Endothelial cell of umbilical vein (primary cell): ENCODE data around the gene MGAT5B. TPM values are rescaled to one million over a fixed set of nuclear protein-coding genes. Genes with fewer than 3 reads are reported as not detected.

Experiments used
- BruUV-seq: library from RNA; stranded (reverse); fragments of 400-500 nt; replicated peaks from 2 replicates; lab custom pipeline; 2021; lab: Mats Ljungman, UMichigan
- CTCF ChIA-PET: fragments of 300-600, 350-600 bp; sonication (Branson Sonifier 250); formaldehyde crosslinking; loops from one replicate; lab custom pipeline; 2021; ENCODE audit warnings: antibody characterized with exemption, inconsistent platforms; lab: Charles Lee
- POLR2A ChIA-PET: fragments of 300-600, 350-600 bp; sonication (Branson Sonifier 250); formaldehyde crosslinking; loops from one replicate; lab custom pipeline; 2021; ENCODE audit warnings: antibody characterized with exemption, inconsistent platforms; lab: Charles Lee
- DNase-seq: peaks from one replicate; pipeline ENCODE4 v3.0.0-alpha.2; 2011; ENCODE audit warnings: low read depth, low spot score
- FAIRE-seq: peaks from 2 replicates; lab custom pipeline; 2011; peaks lifted over from hg19 to GRCh38; lab: Jason Lieb, UNC
- H2AFZ ChIP-seq: 2 replicates; pipeline ENCODE4 v1.6.0; 2012; ENCODE audit warnings: low read depth, low read length, control low read depth, inconsistent platforms
- H3K27ac ChIP-seq: 2 replicates; pipeline ENCODE4 v1.5.1; 2011; ENCODE audit warnings: low read depth, mild to moderate bottlenecking, control low read depth, low read length, moderate library complexity; ENCODE audit not compliant: insufficient read depth
- H3K27me3 ChIP-seq, 2 experiments: 2 replicates each; pipeline versions ENCODE4 v1.6.0 to v1.6.1; 2011; ENCODE audit warnings: low read length in 2 of 2, mixed read lengths in 1 of 2; ENCODE audit not compliant: control insufficient read depth in 2 of 2, insufficient read depth in 2 of 2
- H3K36me3 ChIP-seq, 2 experiments: 2 replicates in 1 of 2; 3 replicates in 1 of 2; pipeline ENCODE4 v1.5.1; 2011; ENCODE audit warnings: low read length in 2 of 2, mild to moderate bottlenecking in 1 of 2, moderate library complexity in 1 of 2; ENCODE audit not compliant: control insufficient read depth in 2 of 2, insufficient read depth in 2 of 2; ENCODE audit errors: extremely low read depth in 1 of 2
- H3K4me1 ChIP-seq: 3 replicates; pipeline ENCODE4 v1.5.1; 2011; ENCODE audit warnings: mild to moderate bottlenecking, low read length; ENCODE audit not compliant: control insufficient read depth, insufficient read depth; ENCODE audit errors: extremely low read depth
- H3K4me2 ChIP-seq: 2 replicates; pipeline ENCODE4 v1.6.1; 2011; ENCODE audit warnings: low read length, control low read depth, mixed read lengths; ENCODE audit not compliant: insufficient read depth
- H3K4me3 ChIP-seq, 3 experiments: fragments of 200-600 bp in 1 of 3; sonication (generic), shearing (Covaris generic) in 1 of 3; replicated peaks in 1 of 3; 2 replicates each; pipeline ENCODE4 v1.5.1; 2011 to 2016; ENCODE audit warnings: control low read depth in 3 of 3, low read length in 3 of 3, mild to moderate bottlenecking in 2 of 3, inconsistent platforms in 1 of 3, low read depth in 1 of 3, moderate library complexity in 1 of 3; ENCODE audit not compliant: insufficient read depth in 1 of 3
- H3K79me2 ChIP-seq: 2 replicates; pipeline ENCODE4 v1.6.0; 2012; ENCODE audit warnings: low read length, inconsistent platforms; ENCODE audit not compliant: control insufficient read depth, insufficient read depth
- H3K9ac ChIP-seq: replicated peaks from 2 replicates; pipeline ENCODE3; 2011; ENCODE audit warnings: low read length, control low read depth; ENCODE audit not compliant: insufficient read depth; ENCODE audit errors: extremely low read depth
- H3K9me1 ChIP-seq: replicated peaks from 3 replicates; pipeline ENCODE4 v1.6.0; 2011; ENCODE audit warnings: mild to moderate bottlenecking, low read length; ENCODE audit not compliant: control insufficient read depth, insufficient read depth; ENCODE audit errors: extremely low read depth
- H3K9me3 ChIP-seq: replicated peaks from 2 replicates; pipeline ENCODE4 v1.5.1; 2012; ENCODE audit warnings: low read length, inconsistent platforms; ENCODE audit not compliant: control insufficient read depth, insufficient read depth
- H4K20me1 ChIP-seq: replicated peaks from 2 replicates; pipeline ENCODE3; 2011; ENCODE audit warnings: mild to moderate bottlenecking, low read length; ENCODE audit not compliant: control insufficient read depth, insufficient read depth; ENCODE audit errors: extremely low read depth
- EZH2 ChIP-seq: IDR thresholded peaks from 2 replicates; pipeline ENCODE4 v1.6.1; 2012; ENCODE audit warnings: borderline replicate concordance, low read depth, mild to moderate bottlenecking, moderate library complexity, low read length, inconsistent platforms; ENCODE audit not compliant: severe bottlenecking
- FOS ChIP-seq: IDR thresholded peaks from 2 replicates; pipeline ENCODE4 v1.6.1; 2011; ENCODE audit warnings: mild to moderate bottlenecking, low read length, moderate library complexity, borderline replicate concordance; ENCODE audit not compliant: insufficient read depth
- JUN ChIP-seq: IDR thresholded peaks from 2 replicates; pipeline ENCODE4 v1.6.1; 2011; ENCODE audit warnings: borderline replicate concordance, low read depth; ENCODE audit not compliant: insufficient read length, insufficient read depth
- MYC ChIP-seq: IDR thresholded peaks from one replicate; pipeline ENCODE4 v1.6.1; 2011; ENCODE audit warnings: mild to moderate bottlenecking, low read depth, low read length
- POLR2AphosphoS5 ChIP-seq: IDR thresholded peaks from 2 replicates; pipeline ENCODE4 v1.6.1; 2012; ENCODE audit warnings: low read depth, mild to moderate bottlenecking, control low read depth, low read length, moderate library complexity; ENCODE audit not compliant: insufficient read depth
- dilution Hi-C: fragments of 300-500 bp; cut with MboI; formaldehyde crosslinking; loops from one replicate; pipeline ENCODE4 v1.15.0; 2019; ENCODE audit warnings: low sequenced_read_pairs; ENCODE audit not compliant: extremely low pct_ligation_motif_present
- intact Hi-C: fragments of 100-400 bp; cut with micrococcal nuclease; formaldehyde crosslinking; loops from one replicate; pipeline ENCODE4 v1.10.0; 2022
- polyA plus RNA-seq, 4 experiments: library from polyadenylated mRNA; depleted of rRNA in 3 of 4; stranded (reverse) in 3 of 4; unstranded in 1 of 4; fragments of >200 nt; gene quantifications; 2 replicates each; pipeline versions ENCODE4 v1.2.1 to v1.2.3, GENCODE V29; 2011 to 2012; ENCODE audit warnings: missing spikeins in 1 of 4
- total RNA-seq: library from RNA; stranded (reverse); gene quantifications from 2 replicates; pipeline ENCODE4 v1.2.3, GENCODE V29; 2021

MGAT5B gene
- total and polyA plus RNA-seq, 2 donors (not counting 3 experiments of a cell fraction or from before 2014, with no cell fraction given), result 1.7 to 2.1 TPM

- BruUV-seq, result no TSS peak
- POLR2A ChIA-PET, result no interaction called here
- H3K4me2 ChIP-seq, result no peak overlapping the region
- H3K9me1 ChIP-seq, result no peaks in the 10 kb centered on the region
- no peak overlapping the region for H3K27ac ChIP-seq
- no peak overlapping the region for H3K4me3 ChIP-seq
- no peaks in the 10 kb centered on the region for H3K36me3 ChIP-seq
- TF ChIP-seq POLR2AphosphoS5, result no peak
- TF ChIP-seq JUN, result no peak
- TF ChIP-seq FOS, result no peak
- no peak for TF ChIP-seq EZH2
- TF ChIP-seq MYC, result no peak
- no peak overlapping the region for H2AFZ ChIP-seq
- no peaks in the 10 kb centered on the region for H3K4me1 ChIP-seq
- intact Hi-C loops, result no loop called here
- H3K79me2 ChIP-seq, result no peaks in the 10 kb centered on the region
- no peak for DNase-seq
- no peak overlapping the region for H3K9ac ChIP-seq
- peaks cover 5 to 8% of the 10 kb centered on the region in 2 experiments for H3K27me3 ChIP-seq
- no peak for FAIRE-seq
- CTCF ChIA-PET, result no interaction called here
- no peaks in the 10 kb centered on the region for H4K20me1 ChIP-seq
- no peaks in the 10 kb centered on the region for H3K9me3 ChIP-seq
- dilution Hi-C loops, result no loop called here
Observed at GRCh38 chr17:76998839-76999238, 130.6 kb downstream of the MGAT5B start.

Other genes with a start within 250 kb of the MGAT5B start
- 0.55 TPM in 1 of 2 replicates, not detected in the other for gene ST6GALNAC1, start 224.6 kb upstream of the MGAT5B start, total RNA-seq
- gene ST6GALNAC1, start 224.6 kb upstream of the MGAT5B start, polyA plus RNA-seq, result 0.19 and 0.25 TPM in 2 replicates
- 85.5 and 95.8 TPM in 2 replicates for gene MXRA7, start 157.4 kb upstream of the MGAT5B start, total RNA-seq
- 42.0 and 49.5 TPM in 2 replicates for gene MXRA7, start 157.4 kb upstream of the MGAT5B start, polyA plus RNA-seq
- gene JMJD6, start 141.8 kb upstream of the MGAT5B start, total RNA-seq, result 36.6 and 41.6 TPM in 2 replicates
- 18.4 and 19.8 TPM in 2 replicates for gene JMJD6, start 141.8 kb upstream of the MGAT5B start, polyA plus RNA-seq
- 19.5 and 20.0 TPM in 2 replicates for gene METTL23, start 141.6 kb upstream of the MGAT5B start, total RNA-seq
- 28.9 and 33.4 TPM in 2 replicates for gene METTL23, start 141.6 kb upstream of the MGAT5B start, polyA plus RNA-seq
- 303 and 307 TPM in 2 replicates for gene SRSF2, start 131.1 kb upstream of the MGAT5B start, total RNA-seq
- 283 and 380 TPM in 2 replicates for gene SRSF2, start 131.1 kb upstream of the MGAT5B start, polyA plus RNA-seq
- 27.1 and 35.2 TPM in 2 replicates for gene MFSD11, start 130.3 kb upstream of the MGAT5B start, total RNA-seq
- 23.5 and 24.7 TPM in 2 replicates for gene MFSD11, start 130.3 kb upstream of the MGAT5B start, polyA plus RNA-seq